BJ (cell line): ENCODE results near the gene PPP6R3. TPM values are rescaled to one million over a fixed set of nuclear protein-coding genes. Genes with fewer than 3 reads are reported as not detected.

ENCODE experiments used
- CTCF ChIA-PET: fragments of 350-600 bp; formaldehyde crosslinking; extraction: SDS; loops from one replicate; lab custom pipeline; 2021; ENCODE audit warnings: antibody characterized with exemption, inconsistent platforms; lab: Yijun Ruan, JAX
- POLR2A ChIA-PET: fragments of 300-600 bp; sonication (Branson Sonifier 250); formaldehyde crosslinking; extraction: SDS; loops from one replicate; lab custom pipeline; 2021; ENCODE audit warnings: antibody characterized with exemption; lab: Charles Lee
- DNase-seq: peaks from one replicate; pipeline ENCODE4 v3.0.0-alpha.2; 2011; ENCODE audit warnings: low read depth
- H3K27me3 ChIP-seq: 2 replicates; pipeline ENCODE4 v1.6.0; 2011; ENCODE audit warnings: low read length; ENCODE audit not compliant: control insufficient read depth, insufficient read depth
- H3K36me3 ChIP-seq: 2 replicates; pipeline ENCODE4 v1.5.1; 2011; ENCODE audit warnings: low read length; ENCODE audit not compliant: control insufficient read depth, insufficient read depth
- H3K4me3 ChIP-seq: 2 replicates; pipeline ENCODE4 v1.5.1; 2011; ENCODE audit warnings: low read depth, mild to moderate bottlenecking, control low read depth, low read length
- polyA plus RNA-seq: library from polyadenylated mRNA; depleted of rRNA; stranded (reverse); fragments of >200 nt; gene quantifications from 2 replicates; pipeline ENCODE4 v1.2.3, GENCODE V29; 2011
- TF ChIP-seq, protein P1 (sequence below): IDR thresholded peaks from 2 replicates; pipeline ENCODE4 v1.5.1; 2011; ENCODE audit warnings: low read depth, mild to moderate bottlenecking, control low read depth, inconsistent platforms, low read length, moderate library complexity; ENCODE audit not compliant: insufficient read depth

The PPP6R3 gene
- polyA plus RNA-seq, 1 experiment: 31.6 TPM

DNA sequence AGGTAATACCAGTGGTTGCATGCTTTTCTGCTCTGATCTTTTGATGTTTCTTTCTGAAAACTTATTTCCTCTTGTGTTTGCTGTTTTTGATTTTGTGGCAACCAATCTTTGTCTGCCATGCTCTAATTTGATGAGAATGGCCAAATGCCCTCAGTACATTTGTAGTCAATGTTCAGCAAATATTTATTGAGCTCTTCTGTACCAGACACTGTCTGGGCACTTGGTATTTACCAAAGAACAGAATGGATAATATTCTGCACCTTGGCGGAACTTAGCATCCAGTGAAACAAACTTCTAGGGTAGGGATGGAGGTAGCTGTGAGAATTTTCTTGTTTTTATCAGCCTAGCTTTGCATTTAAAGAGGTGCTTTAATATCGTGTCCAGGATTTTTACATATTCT is 19.6 kb downstream of the PPP6R3 start:
- POLR2A ChIA-PET: no interaction called here
- Histone ChIP-seq H3K4me3 (no peak overlapping the region), H3K36me3 (no peaks in the 10 kb centered on the region), H3K27me3 (no peaks in the 10 kb centered on the region)
- CTCF ChIA-PET: no interaction called here
- DNase-seq: no peak
- TF ChIP-seq, protein P1, sequence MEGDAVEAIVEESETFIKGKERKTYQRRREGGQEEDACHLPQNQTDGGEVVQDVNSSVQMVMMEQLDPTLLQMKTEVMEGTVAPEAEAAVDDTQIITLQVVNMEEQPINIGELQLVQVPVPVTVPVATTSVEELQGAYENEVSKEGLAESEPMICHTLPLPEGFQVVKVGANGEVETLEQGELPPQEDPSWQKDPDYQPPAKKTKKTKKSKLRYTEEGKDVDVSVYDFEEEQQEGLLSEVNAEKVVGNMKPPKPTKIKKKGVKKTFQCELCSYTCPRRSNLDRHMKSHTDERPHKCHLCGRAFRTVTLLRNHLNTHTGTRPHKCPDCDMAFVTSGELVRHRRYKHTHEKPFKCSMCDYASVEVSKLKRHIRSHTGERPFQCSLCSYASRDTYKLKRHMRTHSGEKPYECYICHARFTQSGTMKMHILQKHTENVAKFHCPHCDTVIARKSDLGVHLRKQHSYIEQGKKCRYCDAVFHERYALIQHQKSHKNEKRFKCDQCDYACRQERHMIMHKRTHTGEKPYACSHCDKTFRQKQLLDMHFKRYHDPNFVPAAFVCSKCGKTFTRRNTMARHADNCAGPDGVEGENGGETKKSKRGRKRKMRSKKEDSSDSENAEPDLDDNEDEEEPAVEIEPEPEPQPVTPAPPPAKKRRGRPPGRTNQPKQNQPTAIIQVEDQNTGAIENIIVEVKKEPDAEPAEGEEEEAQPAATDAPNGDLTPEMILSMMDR: no peak

DNA sequence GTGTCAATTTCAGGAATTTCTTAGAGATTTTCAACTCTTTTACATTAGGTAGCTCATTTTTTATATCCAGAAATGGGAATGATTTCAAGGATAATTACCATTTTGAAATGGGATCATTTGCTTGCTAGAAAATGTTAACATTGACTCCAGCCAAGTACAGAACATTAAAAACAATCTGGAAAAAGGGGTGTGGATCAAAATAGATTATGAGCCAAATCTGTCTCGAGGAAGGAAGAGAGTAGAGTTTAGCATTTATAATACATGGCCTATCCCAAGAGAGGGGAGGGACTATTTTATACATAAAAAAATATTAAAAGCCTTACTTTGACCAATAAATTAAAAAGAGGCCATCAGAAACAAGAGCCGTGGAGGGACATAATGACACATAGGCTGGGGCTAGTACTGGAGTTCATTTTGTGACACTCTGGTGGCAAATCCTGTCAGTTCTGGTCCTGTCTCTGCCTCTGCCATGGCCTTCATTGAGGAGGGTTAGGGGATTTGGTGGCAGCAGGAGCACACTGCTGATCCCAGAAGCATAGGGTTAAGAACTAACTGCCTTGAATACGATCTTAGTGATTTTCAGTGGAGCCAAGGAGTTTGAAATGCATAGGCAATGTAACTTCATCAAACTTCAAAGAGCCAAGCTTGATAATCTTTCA is 20.4 kb downstream of the PPP6R3 start:
- Histone ChIP-seq H3K27me3 (no peaks in the 10 kb centered on the region), H3K36me3 (no peaks in the 10 kb centered on the region), H3K4me3 (no peak overlapping the region)
- ChIA-PET POLR2A (interaction anchor here (0.7 kb wide), 1 partner anchor 19 kb away, joined by 3 read pairs; no protein-coding TSS in a partner anchor), CTCF (no interaction called here)
- TF ChIP-seq, protein P1: no peak
- DNase-seq: no peak

DNA sequence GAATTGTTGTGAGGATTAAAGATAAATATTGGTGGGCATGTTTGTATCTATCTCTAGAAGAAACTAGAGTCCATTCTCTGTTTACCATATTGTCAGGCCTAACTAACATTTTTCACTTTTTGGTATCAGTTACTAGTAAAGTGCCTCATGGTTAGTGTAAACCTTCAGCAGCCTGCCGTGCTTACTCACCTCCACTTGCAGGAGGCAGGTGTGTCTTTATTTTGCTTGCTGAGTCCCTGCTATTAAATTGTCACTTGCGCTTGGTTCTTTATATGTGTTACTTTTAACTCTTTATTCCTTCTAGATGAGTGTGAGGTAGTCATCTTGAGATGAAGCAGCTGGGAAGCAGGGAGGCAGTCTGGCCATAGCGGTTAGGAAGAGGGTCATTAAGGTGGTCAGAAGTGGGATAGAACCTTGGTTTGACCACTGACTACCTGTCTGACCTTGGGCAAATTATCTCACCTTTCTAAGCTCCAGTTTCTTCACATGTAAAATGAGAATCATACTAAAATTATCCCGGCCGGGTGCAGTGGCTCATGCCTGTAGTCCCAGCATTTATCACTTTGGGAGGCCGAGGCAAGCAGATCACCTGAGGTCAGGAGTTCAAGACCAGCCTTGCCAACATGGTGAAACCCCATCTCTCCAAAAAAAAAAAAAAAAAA is 21.2 kb downstream of the PPP6R3 start:
- no peak overlapping the region for H3K4me3 ChIP-seq
- no peaks in the 10 kb centered on the region for H3K36me3 ChIP-seq
- DNase-seq: no peak
- TF ChIP-seq, protein P1: no peak
- POLR2A ChIA-PET: no interaction called here
- CTCF ChIA-PET: no interaction called here
- H3K27me3 ChIP-seq: no peaks in the 10 kb centered on the region

DNA sequence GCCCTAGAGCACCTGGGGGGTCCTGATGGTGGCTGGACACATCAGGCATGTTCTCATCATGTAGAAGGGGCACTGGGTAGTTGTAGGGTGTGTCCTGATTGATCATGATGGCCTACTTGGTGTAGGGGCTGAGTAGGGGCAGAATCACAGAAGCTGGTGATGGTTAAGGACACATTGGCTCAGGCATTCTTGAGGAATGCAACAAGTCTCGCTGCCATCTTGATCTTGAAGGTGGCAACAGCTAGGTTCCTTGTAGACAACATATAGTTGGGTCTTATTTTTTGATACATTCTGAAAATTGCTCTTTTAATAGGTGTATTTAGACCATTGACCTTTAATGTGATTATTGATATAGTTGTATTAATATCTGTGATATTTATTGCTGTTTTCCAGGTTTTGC is 28.1 kb downstream of the PPP6R3 start:
- TF ChIP-seq, protein P1: no peak
- ChIA-PET CTCF (interaction anchor here (0.8 kb wide), 1 partner anchor 867 kb away, joined by 3 read pairs; no protein-coding TSS in a partner anchor), POLR2A (no interaction called here)
- no peak overlapping the region for H3K4me3 ChIP-seq
- DNase-seq: no peak
- H3K36me3 ChIP-seq: no peaks in the 10 kb centered on the region
- H3K27me3 ChIP-seq: no peaks in the 10 kb centered on the region

DNA sequence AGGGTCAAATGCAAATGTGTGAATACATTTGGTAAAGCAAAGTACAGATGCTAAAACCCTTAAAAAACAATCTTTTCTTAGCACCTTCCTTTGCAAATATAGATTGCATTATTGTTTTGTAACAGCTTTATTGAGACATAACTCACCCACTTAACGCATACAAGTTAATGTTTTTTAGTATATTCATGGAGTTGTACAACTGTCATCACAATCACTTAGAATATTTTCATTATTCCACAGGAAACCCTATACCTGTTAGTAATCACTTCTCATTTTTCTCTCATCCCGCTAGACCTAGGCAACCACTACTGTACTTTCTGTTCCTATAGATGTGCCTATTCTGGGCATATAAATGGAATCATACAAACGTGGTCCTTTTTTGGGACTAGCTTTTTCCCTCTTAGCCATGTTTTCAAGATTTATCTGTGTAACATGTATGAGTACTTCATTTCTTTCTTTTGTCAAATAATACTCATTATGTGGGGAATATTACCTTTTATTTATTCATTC is 34.7 kb downstream of the PPP6R3 start:
- ChIA-PET CTCF (no interaction called here), POLR2A (no interaction called here)
- TF ChIP-seq, protein P1: no peak
- Histone ChIP-seq H3K36me3 (no peaks in the 10 kb centered on the region), H3K27me3 (no peaks in the 10 kb centered on the region), H3K4me3 (no peak overlapping the region)
- DNase-seq: no peak
